NCI-H2227 treated with DMSO at 0.1 percent for 48 hours (cell line): Measurements from ENCODE around the gene LCE1E.

Experiments used
- DNase-seq: peaks from one replicate; lab custom pipeline; 2025; lab: John Stamatoyannopoulos, UW

The LCE1E gene

GRCh38 chr1:152786077-152786476 lies at the start of gene LCE1E:
Gene LCE1E, plus strand, starts transcription at chr1:152786257. Its CDS starts 1,043 bp downstream, at chr1:152787300.
- no peak for DNase-seq

GRCh38 chr1:152737997-152738396 lies 48.1 kb upstream of the LCE1E start:
- no peak for DNase-seq

GRCh38 chr1:152739841-152740240 lies 46.2 kb upstream of the LCE1E start:
- DNase-seq, result no peak

GRCh38 chr1:152741656-152742055 lies 44.4 kb upstream of the LCE1E start:
- DNase-seq, result no peak

- no peak for DNase-seq
These were observed 42.5 kb upstream of the LCE1E start for GRCh38 chr1:152743371-152744145.

GRCh38 chr1:152745289-152745704 lies 40.8 kb upstream of the LCE1E start:
- DNase-seq, result no peak

GRCh38 chr1:152745765-152746444 lies 40.2 kb upstream of the LCE1E start:
- no peak for DNase-seq

GRCh38 chr1:152747831-152748230 lies 38.2 kb upstream of the LCE1E start:
- no peak for DNase-seq

GRCh38 chr1:152752225-152752624 lies 33.8 kb upstream of the LCE1E start:
- DNase-seq, result no peak

- DNase-seq, result no peak
These were observed 32.5 kb upstream of the LCE1E start for GRCh38 chr1:152753586-152753985.

- DNase-seq, result no peak
These were observed 29.2 kb upstream of the LCE1E start for GRCh38 chr1:152756872-152757271.

- no peak for DNase-seq
These were observed 28.3 kb upstream of the LCE1E start, which contains the start of gene KPRP for GRCh38 chr1:152757747-152758146. Gene KPRP, plus strand, starts transcription at chr1:152758025. Its CDS starts 1,564 bp downstream, at chr1:152759589.

GRCh38 chr1:152758636-152759035 lies 27.4 kb upstream of the LCE1E start:
- DNase-seq, result no peak

- no peak for DNase-seq
These were observed 26.4 kb upstream of the LCE1E start for GRCh38 chr1:152759453-152760173.

GRCh38 chr1:152760551-152761190 lies 25.4 kb upstream of the LCE1E start:
- no peak for DNase-seq

- DNase-seq, result no peak
These were observed 24.3 kb upstream of the LCE1E start for GRCh38 chr1:152761609-152762213.

- no peak for DNase-seq
These were observed 17.1 kb upstream of the LCE1E start for GRCh38 chr1:152768847-152769533.

- DNase-seq, result no peak
These were observed 15.6 kb upstream of the LCE1E start for GRCh38 chr1:152770411-152770810.

- DNase-seq, result no peak
These were observed 11.2 kb upstream of the LCE1E start, which contains the start of gene LCE1F for GRCh38 chr1:152774875-152775274. Gene LCE1F, plus strand, starts transcription at chr1:152775140. Its CDS starts 1,232 bp downstream, at chr1:152776372.

- no peak for DNase-seq
These were observed 9.7 kb upstream of the LCE1E start for GRCh38 chr1:152776361-152776760.

GRCh38 chr1:152777510-152778137 lies 8.4 kb upstream of the LCE1E start:
- DNase-seq, result no peak
